HG03095 (cell line): ENCODE results near the gene NDUFAB1.
"Not testable (repeated sequence)": the region's sequence is repeated elsewhere in the genome, so short reads cannot be mapped to it uniquely, and the experiment has no call there.

Source experiments
- ATAC-seq: cut with Tn5 transposase; IDR thresholded peaks from one replicate; pipeline ENCODE4 v1.9.1; 2021; ENCODE audit warnings: moderate library complexity; ENCODE audit not compliant: unreplicated experiment

Gene NDUFAB1

DNA sequence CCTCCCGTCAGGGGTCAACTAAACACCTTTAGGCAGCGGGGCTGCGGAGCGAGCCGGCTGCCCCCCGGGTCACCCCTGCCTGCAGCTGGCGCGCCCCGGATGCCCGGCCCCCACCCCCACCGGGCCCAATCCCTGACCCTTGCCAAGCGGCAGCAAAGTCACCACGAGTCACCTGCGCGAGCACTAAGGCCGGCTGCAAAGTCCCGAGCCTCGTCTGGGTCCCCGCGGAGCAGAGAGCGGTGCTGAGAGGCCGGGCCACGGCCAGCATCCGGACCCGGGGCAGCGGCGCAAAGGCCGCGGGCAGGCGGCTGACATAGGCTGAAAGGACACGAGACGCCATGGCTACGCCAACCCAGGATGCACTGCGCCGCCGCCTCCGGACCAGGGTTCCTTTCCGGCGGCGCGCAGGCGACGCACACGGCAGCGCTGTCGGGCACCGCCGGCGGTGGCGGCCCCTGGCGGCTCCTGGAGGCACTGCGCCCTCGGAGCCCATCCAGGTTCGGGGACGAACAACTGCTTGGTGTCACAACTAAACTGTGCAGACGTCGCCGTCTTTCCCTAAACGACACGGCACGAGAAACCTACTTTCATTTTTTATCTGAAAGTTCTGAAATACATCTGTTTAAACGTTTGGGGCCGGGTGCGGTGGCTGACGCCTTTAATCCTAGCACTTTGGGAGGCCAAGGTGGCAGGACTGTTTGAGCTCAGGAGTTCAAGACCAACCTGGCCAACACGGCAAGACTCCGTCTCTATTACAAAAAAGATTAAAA is at the start of gene NDUFAB1:
NDUFAB1 (minus strand) TSS at position 366 of the 770 bp plus-strand sequence; CDS start at position 340, 26 bp downstream.
- peak; percentile 89 for ATAC-seq

GRCh38 chr16:23642246-23642774 is 46.2 kb upstream of the NDUFAB1 start:
- ATAC-seq: no peak

DNA sequence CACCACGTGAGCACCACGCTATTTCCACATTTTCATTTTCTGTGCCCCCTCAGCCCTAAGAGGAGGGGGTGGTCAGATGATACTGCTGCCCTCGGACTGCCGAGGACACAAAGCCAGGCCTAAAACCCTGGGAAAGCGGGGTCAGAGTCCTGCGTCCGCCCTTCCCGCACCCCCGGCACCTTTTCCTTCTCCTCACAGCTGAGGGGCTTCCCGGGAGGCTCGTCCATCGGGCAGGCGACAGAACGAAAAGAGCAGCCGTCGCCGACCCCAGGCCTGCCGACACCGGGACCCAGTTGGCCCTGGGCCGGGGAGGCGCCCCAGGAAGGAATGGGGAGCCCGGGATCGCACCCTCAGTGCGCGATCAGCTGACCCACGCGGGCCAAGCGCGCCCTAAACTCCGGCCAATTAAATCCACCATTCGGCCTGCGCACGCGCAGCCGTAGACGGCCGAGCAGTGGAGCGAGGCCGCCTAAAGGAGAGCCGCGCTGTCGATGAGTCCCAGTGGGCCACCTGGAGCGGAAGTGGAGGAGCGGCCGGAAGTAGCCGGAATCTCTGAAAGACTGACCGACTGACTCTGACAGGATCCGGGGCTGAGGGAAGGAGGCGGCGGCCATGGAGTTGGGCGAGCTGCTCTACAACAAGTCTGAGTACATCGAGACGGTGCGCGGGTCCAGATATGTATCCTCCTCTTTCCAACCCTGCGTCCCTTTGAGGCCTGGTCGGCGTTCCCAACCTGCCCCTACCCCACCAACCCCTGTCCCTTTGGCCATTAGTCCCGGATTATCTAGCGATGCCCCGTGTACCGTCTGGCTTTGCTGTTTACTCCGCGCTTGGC is 45.0 kb upstream of the NDUFAB1 start, which contains the start of the genes DCTN5 and PALB2:
DCTN5 (plus strand) TSS at position 536 of the 835 bp plus-strand sequence; CDS start at position 613, 77 bp downstream.
PALB2 (minus strand) TSS at position 380 of the 835 bp plus-strand sequence; CDS start at position 227, 153 bp downstream.
- peak; percentile 91 for ATAC-seq

GRCh38 chr16:23640615-23640930 is 44.5 kb upstream of the NDUFAB1 start:
- no peak for ATAC-seq

GRCh38 chr16:23635958-23636357 is 39.8 kb upstream of the NDUFAB1 start:
- no peak for ATAC-seq

- ATAC-seq: no peak
Observed at GRCh38 chr16:23634461-23635036, 38.4 kb upstream of the NDUFAB1 start.

- not testable (repeated sequence) for ATAC-seq
Observed at GRCh38 chr16:23631874-23632273, 35.8 kb upstream of the NDUFAB1 start.

GRCh38 chr16:23629516-23629915 is 33.4 kb upstream of the NDUFAB1 start:
- no peak for ATAC-seq

GRCh38 chr16:23624092-23624491 is 28.0 kb upstream of the NDUFAB1 start:
- no peak for ATAC-seq

GRCh38 chr16:23615805-23616204 is 19.7 kb upstream of the NDUFAB1 start:
- no peak for ATAC-seq

- no peak for ATAC-seq
Observed at GRCh38 chr16:23611936-23612335, 15.8 kb upstream of the NDUFAB1 start.

GRCh38 chr16:23610905-23611304 is 14.8 kb upstream of the NDUFAB1 start:
- ATAC-seq: not testable (repeated sequence)

GRCh38 chr16:23609929-23610328 is 13.8 kb upstream of the NDUFAB1 start:
- no peak for ATAC-seq

DNA sequence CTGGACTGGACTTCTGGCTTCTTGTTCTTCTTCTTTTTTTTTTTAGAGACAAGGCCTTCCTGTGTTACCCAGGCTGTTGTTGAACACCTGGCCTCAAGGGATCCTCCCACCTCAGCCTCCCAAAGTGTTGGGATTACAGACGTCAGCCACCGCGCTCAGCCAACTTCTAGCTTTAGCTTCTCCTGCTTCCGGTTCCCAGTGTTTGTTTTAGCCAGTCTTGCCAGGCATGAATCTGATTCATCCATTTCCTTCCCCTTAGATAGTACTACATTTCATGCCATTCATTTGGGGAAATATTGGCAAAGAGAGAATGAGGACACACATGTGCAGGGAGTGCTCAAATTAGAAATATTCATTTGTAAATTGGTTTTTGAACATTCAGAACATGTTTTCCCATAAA is 12.1 kb upstream of the NDUFAB1 start:
- no peak for ATAC-seq

- no peak for ATAC-seq
Observed at GRCh38 chr16:23607726-23608125, 11.6 kb upstream of the NDUFAB1 start.

- no peak for ATAC-seq
Observed at GRCh38 chr16:23597003-23597756, 1.1 kb upstream of the NDUFAB1 start.

GRCh38 chr16:23595246-23595950 is 718 bp downstream of the NDUFAB1 start:
- ATAC-seq: no peak

DNA sequence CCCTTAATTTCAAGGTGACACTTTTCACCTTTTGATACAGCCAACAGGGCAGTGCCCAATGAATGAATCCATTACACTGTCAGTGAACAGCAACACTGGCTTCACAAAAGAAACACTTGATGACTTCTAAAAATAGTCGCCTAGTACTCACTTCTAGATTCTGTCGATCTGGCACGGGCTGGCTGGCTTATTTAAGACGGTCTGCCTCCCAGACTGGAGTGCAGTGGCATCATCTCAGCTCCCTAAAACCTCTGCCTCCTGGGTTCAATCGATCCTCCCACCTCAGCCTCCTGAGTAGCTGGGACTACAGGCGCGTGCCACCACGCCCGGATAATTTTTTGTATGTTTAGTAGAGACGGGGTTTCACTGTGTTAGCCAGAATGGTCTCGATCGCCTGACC is 1.9 kb downstream of the NDUFAB1 start:
- ATAC-seq: no peak

DNA sequence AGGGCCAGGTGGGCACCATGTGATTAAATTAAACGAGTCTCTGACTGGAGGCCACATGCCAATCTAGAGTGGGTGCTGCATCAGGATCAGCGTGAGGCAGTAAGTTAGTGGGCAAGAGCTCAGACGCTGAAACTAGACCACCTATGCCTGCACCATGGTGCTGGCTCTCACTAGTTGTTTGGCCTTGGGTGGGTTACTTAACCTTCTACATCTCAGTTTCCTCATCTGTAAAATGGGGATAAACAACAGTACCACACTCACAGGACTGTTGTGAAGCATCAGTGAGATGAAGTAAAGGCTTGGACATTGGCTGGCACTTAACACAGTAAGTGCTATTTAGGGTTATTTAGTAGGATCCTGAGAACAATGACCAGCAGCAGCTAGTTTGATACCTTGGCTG is 5.9 kb downstream of the NDUFAB1 start:
- no peak for ATAC-seq

- no peak for ATAC-seq
Observed at GRCh38 chr16:23587726-23588125, 8.4 kb downstream of the NDUFAB1 start.
